ENCODE results near the gene LAMB1.
"Not testable (repeated sequence)": the region's sequence is repeated elsewhere in the genome, so short reads cannot be mapped to it uniquely, and the experiment has no call there.

Gene LAMB1

DNA sequence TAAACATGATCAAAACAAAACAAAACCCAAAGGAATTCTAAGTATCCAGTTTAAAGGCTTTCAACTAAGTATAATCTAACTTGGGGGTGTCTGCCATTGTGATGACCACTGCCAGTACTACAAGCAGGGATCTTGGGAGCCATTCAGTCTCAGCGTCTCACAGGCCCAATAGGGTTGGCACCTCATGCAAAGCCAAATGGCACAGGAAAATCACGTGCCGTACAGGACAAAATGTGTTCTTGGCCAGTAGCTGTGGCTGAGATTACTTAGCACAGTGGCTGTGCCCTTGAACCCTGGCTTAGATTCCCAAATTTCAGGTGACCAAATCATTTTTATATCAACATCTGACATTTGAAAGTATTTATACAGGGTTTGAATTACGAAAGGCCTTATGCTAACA, 62.0 kb downstream of the LAMB1 start:
- no peak for DNase-seq

DNA sequence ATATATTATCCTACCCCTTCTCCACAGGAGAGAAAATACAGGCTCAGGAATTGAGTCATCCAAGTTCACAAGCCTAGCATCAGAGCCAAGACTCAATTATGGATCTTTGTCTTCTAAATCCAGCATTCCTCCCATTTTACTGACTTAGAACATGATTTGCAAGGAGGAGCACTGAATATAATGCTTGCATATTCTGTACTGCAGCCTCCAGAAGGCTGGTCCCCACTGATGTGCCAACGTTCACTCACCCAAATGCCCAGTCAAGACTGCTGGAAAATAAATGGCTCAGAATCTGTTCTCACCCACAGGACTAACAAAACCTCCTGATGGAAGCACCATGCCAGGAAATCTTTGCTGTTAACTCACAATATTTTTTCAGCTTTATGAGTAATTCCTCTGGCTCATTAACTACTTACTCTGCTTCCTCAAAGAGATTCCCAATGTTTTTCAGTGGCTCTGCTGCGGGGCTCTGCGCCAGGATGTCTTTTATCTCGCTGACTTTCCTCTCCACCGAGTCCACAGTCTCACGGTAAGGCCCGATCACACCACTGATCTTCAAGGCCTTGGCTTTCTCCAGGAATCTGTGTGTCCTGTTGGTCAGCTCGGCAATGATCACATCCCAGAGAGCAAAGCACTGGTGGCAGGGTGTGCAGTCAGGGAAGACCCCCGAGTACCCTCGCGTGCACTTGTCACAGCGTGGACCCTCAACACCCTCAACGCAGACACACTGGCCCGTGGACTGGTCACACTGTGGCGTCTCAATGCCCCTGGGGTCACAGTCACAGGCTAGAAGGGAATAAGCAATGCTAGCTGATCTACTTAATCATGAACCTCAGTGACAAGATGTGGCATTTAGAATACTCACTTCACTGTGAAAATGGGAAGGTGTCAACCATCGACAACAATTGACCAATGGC, 63.1 kb downstream of the LAMB1 start:
- no peak for DNase-seq

DNA sequence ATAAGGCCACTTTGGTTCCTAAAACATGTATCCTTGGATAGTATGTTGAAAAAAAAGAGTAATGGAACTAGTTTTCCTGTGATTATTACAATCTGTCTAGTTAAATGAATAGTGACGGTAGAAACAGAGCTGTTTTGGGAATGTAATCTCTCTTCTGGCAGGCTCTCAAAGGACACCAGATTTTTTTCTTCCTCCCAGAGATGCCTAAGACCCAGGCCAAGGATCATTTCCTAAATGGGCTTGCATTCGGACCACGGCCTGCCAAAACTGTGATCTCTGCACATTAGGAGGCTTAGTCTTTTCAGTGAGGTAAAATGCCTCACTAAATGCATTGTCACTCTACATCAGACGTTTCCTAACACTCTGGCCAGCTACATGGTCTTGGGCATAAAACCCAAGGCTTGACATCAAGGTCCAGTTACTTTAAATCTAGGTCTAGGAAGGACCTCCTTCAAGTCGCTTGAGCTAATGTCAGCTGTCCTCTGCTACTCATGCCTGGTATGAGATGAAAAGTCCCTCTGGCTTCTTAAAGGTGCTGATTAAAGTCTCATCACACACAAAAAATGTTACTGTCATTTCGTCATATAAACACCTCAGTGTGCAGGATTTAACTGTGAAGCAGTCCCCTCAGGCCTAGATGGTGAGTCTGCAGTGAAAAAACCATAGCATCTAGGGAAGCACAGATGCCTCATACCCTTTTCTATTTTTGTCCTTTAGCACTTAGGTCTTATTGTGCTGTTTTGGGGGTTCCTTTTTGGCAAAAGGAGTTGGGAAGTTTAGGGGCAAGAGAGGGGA, 64.3 kb downstream of the LAMB1 start:
- DNase-seq, result no peak

DNA sequence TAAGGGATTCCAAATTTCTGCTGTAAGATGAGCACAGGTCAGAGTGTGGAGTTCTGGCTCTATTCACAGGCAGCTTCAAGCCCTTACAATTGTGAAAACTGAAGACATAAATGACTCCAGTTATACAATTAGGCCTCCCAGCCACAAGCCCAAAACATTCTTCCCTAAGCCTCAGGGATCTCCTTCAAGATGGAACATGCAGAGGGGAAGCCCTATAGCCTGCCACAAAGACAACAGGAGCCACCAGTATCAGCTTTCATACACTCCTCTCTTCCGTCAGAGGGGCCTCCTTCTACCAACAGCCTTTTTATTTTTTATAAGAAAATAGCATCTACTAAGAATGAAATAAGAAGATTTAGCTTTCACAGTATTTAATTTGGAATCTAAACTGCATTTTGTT, 65.4 kb downstream of the LAMB1 start:
- no peak for DNase-seq

DNA sequence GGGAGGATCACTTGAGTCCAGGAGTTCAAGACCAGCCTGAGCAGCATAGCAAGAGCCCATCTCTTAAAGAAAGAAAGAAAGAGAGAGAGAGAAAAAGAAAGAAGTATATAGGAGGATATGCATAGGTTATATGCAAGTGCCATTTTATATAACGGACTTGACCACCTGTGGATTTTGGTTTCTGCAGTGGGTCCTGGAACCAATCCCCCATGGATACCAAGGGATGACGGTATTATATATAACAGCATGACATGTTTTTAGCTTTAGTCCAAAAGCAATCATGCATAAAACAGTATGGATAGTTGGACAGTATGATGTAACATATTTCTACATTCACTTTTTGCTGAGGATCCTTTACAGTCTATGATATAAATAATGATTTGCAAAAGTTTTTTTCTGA, 66.6 kb downstream of the LAMB1 start:
- no peak for DNase-seq

DNA sequence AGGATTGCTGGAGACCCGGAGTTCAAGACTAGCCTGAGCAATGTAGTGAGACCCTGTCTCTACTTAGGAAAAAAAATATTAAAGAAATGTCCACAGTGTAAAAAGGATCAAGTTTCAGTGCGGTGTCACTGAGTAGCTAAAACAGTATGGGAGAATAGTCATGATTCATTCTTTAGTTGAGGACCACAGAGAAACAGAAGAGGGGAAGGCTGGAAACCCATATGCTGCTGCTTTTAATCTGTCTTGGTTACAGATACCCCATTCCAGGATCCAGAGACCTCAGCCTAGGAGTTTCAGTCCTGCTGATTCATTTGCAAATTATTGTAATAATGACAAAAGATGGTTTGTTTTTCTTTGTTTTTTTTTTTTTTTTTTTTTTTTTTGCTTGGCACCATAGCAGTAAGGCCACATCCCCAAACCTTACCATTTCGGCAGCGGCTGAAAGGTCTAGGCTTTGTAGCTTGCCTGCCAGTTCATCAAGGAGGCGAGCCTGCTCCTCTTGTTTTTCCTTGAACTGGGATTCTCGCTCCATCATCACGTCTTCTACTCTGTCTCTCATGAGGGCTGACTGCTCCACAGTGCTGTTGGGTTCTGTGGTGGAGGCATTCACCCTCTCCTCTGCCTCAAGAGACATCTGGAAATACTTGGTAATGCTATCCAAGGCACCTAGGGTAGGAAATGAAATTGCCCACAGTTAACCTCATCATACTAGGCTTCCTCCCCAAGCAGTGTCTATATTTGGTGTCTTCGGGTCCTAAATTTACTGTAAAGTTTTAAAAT, 67.8 kb downstream of the LAMB1 start:
- no peak for DNase-seq

DNA sequence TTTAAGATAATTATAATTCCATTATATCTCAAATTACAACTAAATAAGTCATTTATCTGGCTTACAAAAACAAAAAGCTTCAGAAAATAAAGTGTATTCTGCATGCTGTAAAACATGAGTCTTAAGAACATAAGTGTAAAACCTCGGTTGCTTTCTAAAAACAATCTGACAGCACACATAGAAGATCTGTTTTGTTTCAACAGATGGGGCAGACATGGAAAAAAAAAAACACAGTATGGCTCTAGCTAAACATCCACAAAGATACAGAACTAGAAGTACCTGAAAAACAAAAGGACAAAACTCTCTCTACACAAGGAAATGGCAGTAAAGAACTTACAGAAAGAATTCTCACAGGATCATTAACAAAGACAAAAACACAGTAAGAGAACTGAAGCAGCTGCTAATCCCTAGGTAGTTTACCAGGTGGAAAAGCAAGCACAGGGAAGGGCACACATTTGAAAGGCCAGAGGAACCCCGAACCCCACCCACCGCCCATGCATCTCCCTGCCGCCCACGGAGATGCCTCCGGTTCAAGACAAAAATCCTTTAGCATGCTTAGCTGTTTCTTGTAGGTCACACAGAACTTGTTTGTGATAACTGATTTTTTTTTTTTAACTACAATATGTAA, 69.5 kb downstream of the LAMB1 start:
- no peak for DNase-seq

DNA sequence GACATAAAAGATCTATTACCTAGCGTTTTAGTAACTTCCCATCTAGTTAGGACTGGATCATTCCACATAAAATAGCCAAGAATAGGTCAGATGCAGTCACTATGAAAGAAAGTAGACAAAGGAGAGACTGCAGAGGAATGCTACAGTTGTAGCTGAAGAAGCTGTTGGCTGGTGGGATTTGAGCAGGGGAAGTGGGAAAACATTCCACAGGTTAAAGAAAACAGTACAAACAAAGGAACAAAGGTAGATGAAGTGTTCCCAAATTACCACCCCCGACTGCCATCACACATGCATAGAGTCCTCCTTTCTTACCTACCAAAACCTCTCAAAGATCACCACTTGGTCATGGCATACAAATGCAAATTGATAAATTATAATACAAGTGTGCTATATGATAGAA, 70.2 kb downstream of the LAMB1 start:
- no peak for DNase-seq

DNA sequence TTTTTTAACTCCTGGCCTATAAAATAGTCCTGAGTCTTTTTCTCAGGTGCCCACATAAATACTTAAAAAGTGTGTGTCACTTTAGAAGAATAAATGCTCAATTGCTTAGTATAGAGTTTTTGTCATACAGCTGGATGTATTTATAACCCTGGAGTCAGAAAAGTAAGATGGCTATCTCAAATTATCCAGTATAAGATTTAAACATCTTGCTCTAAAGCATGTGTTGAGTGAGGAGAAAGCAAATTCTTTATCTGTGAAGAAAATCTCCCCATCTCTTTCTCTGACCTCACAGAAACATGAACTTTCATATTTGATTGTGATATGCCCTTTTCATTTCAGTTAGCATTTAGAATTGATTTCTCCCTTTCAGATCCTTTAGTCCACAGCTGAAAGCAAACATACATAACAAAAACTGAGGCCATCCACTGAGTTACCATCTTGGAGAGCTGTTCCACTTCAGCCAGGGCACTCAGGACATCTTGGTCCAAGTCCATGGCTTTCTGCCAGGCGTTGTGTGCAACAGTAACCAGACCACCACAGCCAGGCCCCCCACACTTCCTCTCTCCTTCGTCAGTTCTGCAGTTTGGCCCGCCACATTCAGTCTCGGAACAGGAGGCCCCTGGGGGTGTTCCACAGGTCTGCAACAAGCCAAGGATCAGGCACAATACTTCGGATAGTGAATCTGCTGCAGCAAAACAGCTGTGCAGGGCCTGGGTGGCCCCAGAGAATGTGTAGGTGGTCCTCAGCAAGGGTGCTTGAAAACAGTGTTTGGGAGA, 71.0 kb downstream of the LAMB1 start:
- no peak for DNase-seq

DNA sequence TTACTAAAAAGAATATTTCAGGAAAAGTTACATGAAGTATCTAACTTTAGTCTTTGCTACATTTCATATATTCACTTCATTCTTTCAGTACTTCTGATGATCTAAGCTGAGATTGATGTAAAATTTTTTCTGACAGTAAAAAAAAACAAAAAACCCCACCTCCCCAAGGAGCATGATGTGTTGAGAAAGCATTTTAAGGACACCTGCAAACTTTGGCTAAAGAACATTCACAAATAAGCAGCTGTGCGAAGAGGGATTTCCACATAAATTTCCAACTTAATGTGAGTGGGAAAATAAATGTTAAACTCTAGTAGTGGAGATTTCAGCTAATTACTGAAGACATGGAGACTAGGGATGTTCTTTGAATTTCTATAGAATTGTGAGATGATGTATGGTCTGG, 76.5 kb downstream of the LAMB1 start:
- DNase-seq, result no peak

DNA sequence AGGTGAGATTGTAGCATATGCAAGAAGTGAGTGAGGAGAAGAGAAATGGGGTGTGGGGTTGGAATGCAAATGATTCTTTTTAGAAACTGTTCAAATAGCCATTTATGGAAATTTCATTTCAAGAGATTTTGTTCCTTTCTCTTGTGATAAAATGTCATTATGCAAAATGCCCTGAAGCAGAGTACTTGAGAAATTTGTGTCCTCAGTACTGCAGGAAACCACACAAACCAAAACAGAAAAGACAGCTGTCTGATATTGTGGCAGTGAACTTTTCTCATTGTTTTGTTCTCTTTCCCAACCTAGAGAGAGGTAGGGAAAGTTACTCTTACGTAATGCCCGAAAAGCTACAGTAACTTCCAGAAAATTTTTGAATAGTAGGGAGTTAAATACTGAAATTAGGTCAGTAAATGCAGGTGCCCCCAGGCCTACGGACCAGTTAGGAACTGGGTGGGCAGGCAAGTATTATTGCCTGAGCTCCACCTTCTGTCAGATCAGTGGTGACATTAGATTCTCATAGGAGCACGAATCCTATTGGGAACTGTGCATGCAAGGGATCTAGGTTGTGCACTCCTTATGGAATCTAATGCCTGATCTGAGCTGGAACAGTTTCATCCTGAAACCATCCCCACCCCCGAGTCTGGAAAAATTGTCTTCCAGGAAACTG, 78.0 kb downstream of the LAMB1 start:
- DNase-seq, result no peak

DNA sequence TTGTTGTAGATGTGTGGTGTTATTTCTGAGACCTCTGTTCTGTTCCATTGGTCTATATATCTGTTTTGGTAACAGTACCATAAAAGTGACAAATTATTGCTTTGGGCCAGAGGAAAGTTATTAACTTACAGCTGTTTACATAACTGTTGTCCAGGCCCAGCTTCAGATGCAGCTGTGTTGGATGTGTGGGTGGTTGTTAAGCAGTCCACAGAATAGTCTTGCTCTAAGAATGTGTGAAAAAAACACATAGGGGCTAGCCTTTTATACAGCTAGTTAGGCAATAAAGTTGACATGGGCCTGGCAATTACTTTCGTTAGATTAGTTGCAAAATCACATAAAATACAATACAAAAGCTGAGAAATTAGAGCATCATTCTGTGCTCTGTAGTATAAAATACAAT, 80.1 kb downstream of the LAMB1 start:
- no peak for DNase-seq

DNA sequence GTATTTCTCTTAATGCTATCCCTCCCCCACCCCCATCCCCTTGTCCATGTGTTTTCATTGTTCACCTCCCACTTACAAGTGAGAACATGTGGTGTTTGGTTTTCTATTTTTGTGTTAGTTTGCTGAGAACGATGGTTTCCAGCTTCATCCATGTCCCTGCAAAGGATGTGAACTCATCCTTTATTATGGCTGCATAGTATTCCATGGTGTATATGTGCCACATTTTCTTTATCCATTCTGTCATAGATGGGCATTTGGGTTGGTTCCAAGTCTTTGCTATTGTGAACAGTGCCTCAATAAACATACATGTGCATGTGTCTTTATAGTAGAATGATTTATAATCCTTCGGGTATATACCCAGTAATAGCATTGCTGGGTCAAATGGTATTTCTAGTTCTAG, 81.1 kb downstream of the LAMB1 start:
- DNase-seq, result not testable (repeated sequence)

DNA sequence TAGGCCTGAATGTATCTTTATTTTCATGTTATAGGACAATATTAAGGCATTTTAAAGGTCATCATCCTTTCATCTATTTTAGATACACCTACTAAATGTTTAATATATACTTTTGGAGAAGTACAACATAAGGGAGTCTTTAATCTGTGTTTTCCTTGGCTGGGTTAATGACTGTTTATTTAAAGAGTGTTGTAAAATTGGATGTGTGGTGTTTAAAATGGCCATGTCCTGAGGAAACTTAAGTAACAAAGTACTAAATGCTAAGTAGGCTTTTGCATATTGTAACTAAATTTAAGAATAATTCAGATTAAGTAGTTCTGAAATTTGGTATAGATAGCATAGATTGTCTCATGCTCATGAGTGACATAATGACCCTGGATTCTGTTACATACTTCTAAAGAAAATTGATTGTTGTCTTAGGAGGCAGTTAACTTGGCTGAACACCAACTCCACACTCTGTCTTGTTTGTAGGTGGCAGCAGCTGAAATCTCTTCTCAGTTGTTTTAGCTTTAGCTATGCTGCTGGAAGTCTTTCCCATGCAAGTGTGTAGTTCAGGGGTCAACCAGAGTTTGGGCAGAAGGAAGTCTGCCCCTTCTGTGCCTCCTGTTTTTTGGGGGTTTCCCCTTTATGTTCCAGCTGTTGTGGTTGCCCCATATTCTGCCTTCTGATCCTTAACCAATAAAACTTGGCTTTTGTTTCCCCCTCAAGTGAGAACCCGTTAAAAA, 82.8 kb downstream of the LAMB1 start:
- no peak for DNase-seq

DNA sequence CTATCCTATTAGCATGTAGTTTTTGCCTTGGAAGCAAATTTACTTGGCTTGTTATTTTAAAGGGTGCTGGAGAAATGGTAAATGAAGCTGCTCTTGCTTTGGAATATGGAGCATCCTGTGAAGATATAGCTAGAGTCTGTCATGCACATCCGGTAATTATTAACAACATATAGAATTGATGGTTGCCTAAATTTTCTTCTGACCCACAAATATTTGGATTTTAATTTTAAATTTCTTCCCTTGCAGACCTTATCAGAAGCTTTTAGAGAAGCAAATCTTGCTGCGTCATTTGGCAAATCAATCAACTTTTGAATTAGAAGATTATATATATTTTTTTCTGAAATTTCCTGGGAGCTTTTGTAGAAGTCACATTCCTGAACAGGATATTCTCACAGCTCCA, 84.0 kb downstream of the LAMB1 start:
- DNase-seq, result no peak

DNA sequence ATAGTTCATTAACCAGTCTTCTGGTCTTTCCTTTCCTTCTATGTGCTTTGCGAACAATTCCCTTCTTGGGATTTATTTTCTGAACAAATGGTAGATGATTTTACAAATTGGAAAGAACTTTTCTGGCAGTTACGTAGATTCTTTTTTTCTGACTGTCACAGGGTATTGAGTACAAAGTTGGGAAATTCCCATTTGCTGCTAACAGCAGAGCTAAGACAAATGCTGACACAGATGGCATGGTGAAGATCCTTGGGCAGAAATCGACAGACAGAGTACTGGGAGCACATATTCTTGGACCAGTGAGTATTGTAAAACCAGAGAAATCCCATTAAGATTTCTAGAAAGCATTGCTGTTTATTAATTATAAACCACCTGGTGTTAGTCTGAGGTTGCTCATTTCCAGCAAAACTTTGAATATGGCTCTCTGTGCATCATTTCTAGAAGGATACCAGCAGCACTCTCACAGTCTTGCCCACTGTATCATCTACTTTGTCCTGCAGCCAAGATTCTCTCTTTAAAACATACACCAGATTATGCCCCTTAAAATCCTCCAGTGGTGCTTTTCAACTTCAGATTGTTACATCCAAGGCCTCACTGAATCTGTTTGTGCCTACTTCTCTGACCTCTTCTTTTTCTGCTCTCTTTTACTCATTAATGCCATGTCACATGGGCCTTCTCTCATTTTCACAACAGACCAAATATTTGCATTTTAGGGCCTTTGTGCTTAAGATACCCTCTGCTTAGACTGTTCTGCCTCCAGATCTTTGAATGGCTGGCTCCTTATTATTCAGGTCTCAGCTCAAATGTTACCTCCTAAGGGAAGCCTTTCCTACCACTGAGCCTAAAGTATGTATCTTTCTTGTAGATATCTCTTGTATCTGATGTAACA, 85.0 kb downstream of the LAMB1 start:
- DNase-seq, result no peak

DNA sequence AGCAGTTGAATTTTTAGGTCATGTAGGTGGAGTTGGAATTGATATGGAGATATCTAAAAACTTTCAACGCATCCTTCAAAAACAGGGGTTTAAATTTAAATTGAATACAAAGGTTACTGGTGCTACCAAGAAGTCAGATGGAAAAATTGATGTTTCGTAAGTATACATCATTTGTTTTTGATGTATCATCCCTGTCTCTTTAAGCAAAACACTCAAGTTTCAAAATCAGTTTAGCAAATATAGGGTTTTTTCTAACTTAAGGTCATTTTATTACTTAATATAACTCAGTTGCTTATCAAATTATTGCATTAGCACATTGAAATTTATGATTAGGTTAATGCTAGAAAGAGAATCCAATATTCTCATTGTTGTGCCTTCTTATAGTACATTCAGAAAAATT, 87.4 kb downstream of the LAMB1 start:
- DNase-seq, result no peak

DNA sequence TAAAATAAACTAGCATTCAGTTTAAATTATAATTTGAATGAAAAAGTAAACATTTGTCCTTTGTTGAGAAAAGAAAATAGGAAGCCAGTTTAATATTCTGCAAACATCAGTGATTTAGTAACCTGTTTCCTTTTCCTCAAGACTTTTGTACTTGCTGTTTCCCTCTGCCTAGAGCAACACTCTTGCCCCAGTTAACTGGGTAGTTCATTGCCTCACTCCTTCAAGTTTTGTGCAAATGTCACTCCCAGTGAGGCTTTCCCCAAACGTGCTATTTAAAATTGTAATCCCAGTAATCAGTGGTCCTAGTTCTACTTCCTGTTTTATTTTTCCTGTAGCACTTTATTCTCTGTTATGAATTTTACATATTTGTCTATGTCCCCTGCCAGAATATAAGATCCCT, 88.1 kb downstream of the LAMB1 start:
- no peak for DNase-seq

DNA sequence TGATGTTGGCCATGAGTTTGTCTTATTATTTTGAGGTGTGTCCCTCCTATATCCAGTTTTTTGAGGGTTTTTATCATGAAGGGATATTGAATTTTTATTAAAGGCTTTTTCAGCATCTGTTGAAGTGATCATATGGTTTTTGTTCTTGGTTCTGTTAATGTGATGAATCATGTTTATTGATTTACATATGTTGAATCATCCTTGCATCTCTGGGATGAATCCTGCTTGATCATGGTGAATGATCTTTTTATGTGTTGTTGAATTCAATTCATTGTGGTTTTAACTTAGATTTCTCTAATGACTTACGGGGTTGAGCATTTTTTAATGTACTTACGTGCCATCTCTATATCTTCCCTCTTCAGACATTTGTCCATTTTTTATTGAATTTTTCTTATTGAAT, 89.1 kb downstream of the LAMB1 start:
- DNase-seq, result no peak

DNA sequence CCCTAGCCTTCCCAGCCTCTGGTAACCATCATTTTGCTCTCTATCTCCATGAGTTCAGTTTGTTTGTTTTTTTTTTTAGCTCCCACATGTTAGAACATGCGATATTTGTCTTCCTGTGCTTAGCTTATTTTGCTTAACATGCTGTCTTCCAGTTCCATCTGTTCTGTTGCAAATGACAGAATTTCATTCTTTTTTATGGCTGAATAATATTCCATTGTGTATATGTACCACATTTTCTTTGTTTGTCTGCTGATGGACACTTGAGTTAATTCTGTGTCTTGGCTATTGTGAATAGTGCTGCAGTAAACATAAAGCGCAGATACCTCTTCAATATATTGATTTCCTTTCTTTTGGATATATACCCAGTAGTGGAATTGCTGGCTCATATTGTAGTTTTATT, 91.0 kb downstream of the LAMB1 start:
- DNase-seq, result no peak

Measured in NCI-H2081 treated with DMSO at 0.1 percent for 48 hours (cell line).